Heart left ventricle (tissue), 16 donors: ENCODE results near the gene ERBB4. TPM values are rescaled to one million over a fixed set of nuclear protein-coding genes. Genes with fewer than 3 reads are reported as not detected.

Experiments used
- ATAC-seq, 4 donors: fragments of 200-7000 bp; cut with Tn5 transposase; one replicate each; pipeline ENCODE4 v1.9.1; 2020 to 2022; ENCODE audit warnings: moderate library complexity in 4 of 4, mild to moderate bottlenecking in 3 of 4, moderate number of reproducible peaks in 1 of 4
- DNase-seq, 5 donors: peaks; one replicate each; pipeline ENCODE4 v3.0.0-alpha.2; 2020
- H3K27ac ChIP-seq, 12 donors: fragments of 200-600 bp; sonication (generic) in 4 of 12; one replicate each; pipeline versions ENCODE4 v1.5.0 to v1.8.0; 2016 to 2022; ENCODE audit warnings: mild to moderate bottlenecking in 2 of 12
- H3K27me3 ChIP-seq, 9 donors: fragments of 200-600 bp; sonication (generic) in 2 of 9; one replicate each; pipeline versions ENCODE4 v1.5.1 to v1.8.0; 2016 to 2022; ENCODE audit warnings: mild to moderate bottlenecking in 3 of 9
- H3K36me3 ChIP-seq, 9 donors: fragments of 200-600 bp; sonication (generic) in 2 of 9; one replicate each; pipeline versions ENCODE4 v1.5.0 to v1.8.0; 2018 to 2022; ENCODE audit warnings: mild to moderate bottlenecking in 2 of 9
- H3K4me1 ChIP-seq, 12 donors: fragments of 200-600 bp; sonication (generic) in 4 of 12; one replicate each; pipeline versions ENCODE4 v1.5.0 to v1.8.0; 2016 to 2022; ENCODE audit warnings: mild to moderate bottlenecking in 3 of 12
- H3K4me3 ChIP-seq, 12 donors: fragments of 200-600 bp; sonication (generic) in 4 of 12; one replicate each; pipeline versions ENCODE4 v1.5.0 to v1.8.0; 2017 to 2022; ENCODE audit warnings: mild to moderate bottlenecking in 9 of 12, moderate library complexity in 4 of 12
- H3K9me3 ChIP-seq, 12 donors: fragments of 200-600 bp; sonication (generic) in 4 of 12; one replicate each; pipeline versions ENCODE4 v1.5.0 to v1.8.0; 2016 to 2022; ENCODE audit warnings: mild to moderate bottlenecking in 1 of 12
- CTCF ChIP-seq, 12 donors: fragments of 200-600 bp; sonication (generic) in 4 of 12; IDR thresholded peaks; one replicate each; pipeline versions ENCODE4 v1.5.0 to v1.8.0; 2018 to 2022; ENCODE audit warnings: antibody characterized with exemption in 12 of 12, mild to moderate bottlenecking in 5 of 12
- POLR2A ChIP-seq, 2 donors: fragments of 450-650 bp; IDR thresholded peaks; one replicate each; pipeline ENCODE4 v1.6.1; 2017; ENCODE audit warnings: antibody characterized with exemption in 2 of 2, mild to moderate bottlenecking in 2 of 2, moderate library complexity in 2 of 2
- WGBS, 4 donors: extraction: QIAGEN DNeasy Blood & Tissue Kit in 2 of 4; methylation state at CpG; one replicate each; pipeline versions ENCODE4 v1.1.5 to v1.1.7; 2013 to 2018; 5-methylcytosine and 5-hydroxymethylcytosine counted together
- intact Hi-C, 10 donors: fragments of 100-400 bp; cut with DNase I; formaldehyde crosslinking; loops; one replicate each; pipeline versions ENCODE4 v1.11.1 to v1.14.2; 2022
- polyA plus RNA-seq, 2 donors: library from polyadenylated mRNA; stranded (reverse); fragments of 200-250 nt; gene quantifications; one replicate each; pipeline ENCODE4 v1.2.3, GENCODE V29; 2013
- total RNA-seq, 9 donors: library from RNA; depleted of rRNA in 2 of 9; stranded (reverse); fragments of >200 nt in 2 of 9; fragmentation: NEBNext Ultra II Directional in 3 of 9; extraction: Animal tissue kit (Norgen Biotek cat#: 25700) in 3 of 9; gene quantifications; one replicate each; pipeline versions ENCODE4 v1.1.0 to v1.2.4, GENCODE V29; 2016 to 2023
- donor health status: ischemic (EF 13 %, LVEDD 7.1; RV severe dilation, severe dysfunction).
- donor health status: healthy with polysubstance abuse.
- donor health status: DM: no; HTN: yes; CAD: no.
- donor health status: DM: no; HTN: no; CAD: no.
- donor health status: ischemic (EF 25% LVEDD 6.9; RV normal size, moderate dysfunction).
- donor health status: ischemic (EF 25% LVEDD 5.7; RV mildly dilated, moderate dysfunction).
- donor health status: healthy.
- donor health status: DM: yes; HTN: yes; CAD: no.
- donor health status: ischemic (EF 35%, LVEDD 5.7; RV mildly dilated, moderate dysfunction).
- donor health status: nonischemic (EF 11% LVEDD 7.7; RV severe dilation, severe dysfunction).
- donor health status: DM: yes; HTN: yes; CAD: no.
- donor health status: PGD.
- donor health status: ischemic (EF 29% LVEDD 5.4; RV normal size, mild dysfunction).
- donor health status: nonischemic (EF 23%, LVEDD 6.1; RV moderate dilation, normal function).

The ERBB4 gene
- total and polyA plus RNA-seq, 11 donors, result 1.3 to 29.5 (median 11.7) TPM

- Histone ChIP-seq H3K27me3 (no peaks in the 10 kb centered on the region), H3K9me3 (no peaks in the 10 kb centered on the region), H3K36me3 (no peaks in the 10 kb centered on the region), H3K27ac (no peak overlapping the region), H3K4me1 (no peaks in the 10 kb centered on the region), H3K4me3 (no peak overlapping the region)
- no peak for TF ChIP-seq CTCF (IDR thresholded peaks at IDR 0.05)
- no peak for TF ChIP-seq POLR2A (IDR thresholded peaks at IDR 0.05)
- DNase-seq (no peak), ATAC-seq (no peak)
- intact Hi-C loops, result no loop called here
- 61 to 86% (median 70%) methylated on average over 1 of the region's 1 CpG for WGBS, 4 donors
Measured at GRCh38 chr2:212073360-212073759, 465.2 kb downstream of the ERBB4 start.

GRCh38 chr2:212066546-212066945 lies 472.1 kb downstream of the ERBB4 start:
- Histone ChIP-seq H3K4me3 (no peak overlapping the region), H3K27me3 (no peaks in the 10 kb centered on the region), H3K9me3 (no peaks in the 10 kb centered on the region), H3K4me1 (no peaks in the 10 kb centered on the region), H3K36me3 (no peaks in the 10 kb centered on the region), H3K27ac (no peak overlapping the region)
- no peak for DNase-seq
- intact Hi-C loops, result no loop called here
- 67 to 89% (median 81%) methylated on average over 2 of the region's 2 CpGs for WGBS, 4 donors
- no peak for ATAC-seq
- TF ChIP-seq POLR2A (IDR thresholded peaks at IDR 0.05), result no peak
- no peak for TF ChIP-seq CTCF (IDR thresholded peaks at IDR 0.05)

- TF ChIP-seq CTCF (IDR thresholded peaks at IDR 0.05), result no peak
- no peak for TF ChIP-seq POLR2A (IDR thresholded peaks at IDR 0.05)
- DNase-seq, result no peak
Measured at GRCh38 chr2:212064318-212064717, 474.3 kb downstream of the ERBB4 start.

GRCh38 chr2:212052412-212053159 lies 486.0 kb downstream of the ERBB4 start:
- Histone ChIP-seq H3K4me3 (no peak overlapping the region), H3K9me3 (peaks cover 0 to 40% (median 11%) of the 10 kb centered on the region in 12 donors), H3K27me3 (no peaks in the 10 kb centered on the region), H3K36me3 (no peaks in the 10 kb centered on the region), H3K27ac (no peak overlapping the region), H3K4me1 (no peaks in the 10 kb centered on the region)
- no peak for DNase-seq
- no peak for ATAC-seq
- WGBS, 4 donors, result 62 to 76% (median 69%) methylated on average over 4 of the region's 4 CpGs
- TF ChIP-seq CTCF (IDR thresholded peaks at IDR 0.05) (no peak), POLR2A (IDR thresholded peaks at IDR 0.05) (no peak)
- intact Hi-C loops, result no loop called here

More at GRCh38 chr2:212064318-212064717, 474.3 kb downstream of the ERBB4 start:
- H3K27me3 ChIP-seq, result no peaks in the 10 kb centered on the region
- 66 to 87% (median 77%) methylated on average over 2 of the region's 2 CpGs for WGBS, 4 donors
- intact Hi-C loops, result no loop called here
- H3K36me3 ChIP-seq, result no peaks in the 10 kb centered on the region
- ATAC-seq, result no peak
- peaks cover 0 to 6% (median 0%) of the 10 kb centered on the region in 12 donors for H3K9me3 ChIP-seq
- H3K4me1 ChIP-seq, result no peaks in the 10 kb centered on the region
- no peak overlapping the region for H3K4me3 ChIP-seq
- no peak overlapping the region for H3K27ac ChIP-seq
